IMR-90 (cell line): Measurements from ENCODE around the gene SLC39A11. TPM values are rescaled to one million over a fixed set of nuclear protein-coding genes. Genes with fewer than 3 reads are reported as not detected.

Source experiments
- ATAC-seq: fragments of 200-7000 bp; cut with Tn5 transposase; 2 replicates; pipeline ENCODE4 v1.9.1; 2020; ENCODE audit warnings: low read depth, mild to moderate bottlenecking, moderate library complexity
- BruUV-seq: library from RNA; stranded (reverse); fragments of 400-500 nt; replicated peaks from 2 replicates; lab custom pipeline; 2021; lab: Mats Ljungman, UMichigan
- CTCF ChIA-PET: fragments of 300-600 bp; formaldehyde crosslinking; extraction: SDS; loops from one replicate; lab custom pipeline; 2021; ENCODE audit warnings: antibody characterized with exemption; lab: Yijun Ruan, JAX
- POLR2A ChIA-PET: fragments of 300-600 bp; sonication (Branson Sonifier 250); formaldehyde crosslinking; loops from one replicate; lab custom pipeline; 2022; ENCODE audit warnings: antibody characterized with exemption; ENCODE audit not compliant: unreplicated experiment; lab: Charles Lee
- DNase-seq: peaks from one replicate; pipeline ENCODE4 v3.0.0; 2013
- H2AFZ ChIP-seq: replicated peaks from 2 replicates; pipeline ENCODE3; 2013; ENCODE audit warnings: low read length, mild to moderate bottlenecking; ENCODE audit not compliant: poor library complexity
- H2AK5ac ChIP-seq: 2 replicates; pipeline ENCODE4 v1.6.1; 2013; ENCODE audit warnings: low read depth, low read length, inconsistent platforms
- H2AK9ac ChIP-seq: replicated peaks from 2 replicates; pipeline ENCODE3; 2013; ENCODE audit warnings: mild to moderate bottlenecking, low read depth, low read length, moderate library complexity; ENCODE audit not compliant: poor library complexity
- H2BK120ac ChIP-seq: 2 replicates; pipeline ENCODE4 v1.6.1; 2013; ENCODE audit warnings: low read depth, low read length, inconsistent platforms
- H2BK15ac ChIP-seq: 3 replicates; pipeline ENCODE4 v1.6.1; 2013; ENCODE audit warnings: low read depth, low read length, inconsistent platforms
- H2BK20ac ChIP-seq: 2 replicates; pipeline ENCODE4 v1.6.1; 2013; ENCODE audit warnings: low read depth, mild to moderate bottlenecking, inconsistent platforms, low read length, moderate library complexity
- H2BK5ac ChIP-seq: 2 replicates; pipeline ENCODE4 v1.6.1; 2013; ENCODE audit warnings: mild to moderate bottlenecking, low read depth, low read length, inconsistent platforms; ENCODE audit not compliant: poor library complexity, severe bottlenecking
- H3K14ac ChIP-seq: replicated peaks from 2 replicates; pipeline ENCODE4 v1.6.1; 2013; ENCODE audit warnings: low read depth, low read length, inconsistent platforms
- H3K18ac ChIP-seq: 2 replicates; pipeline ENCODE4 v1.6.1; 2013; ENCODE audit warnings: low read depth, low read length, control low read depth
- H3K23ac ChIP-seq: 2 replicates; pipeline ENCODE4 v1.6.1; 2013; ENCODE audit warnings: low read depth, low read length, inconsistent platforms
- H3K27ac ChIP-seq: 2 replicates; pipeline ENCODE4 v1.5.1; 2013; ENCODE audit warnings: mild to moderate bottlenecking, control low read depth, low read length; ENCODE audit not compliant: insufficient read depth
- H3K27me3 ChIP-seq: 2 replicates; pipeline ENCODE4 v1.6.1; 2013; ENCODE audit warnings: low read length; ENCODE audit not compliant: control insufficient read depth, insufficient read depth
- H3K36me3 ChIP-seq: 2 replicates; pipeline ENCODE4 v1.6.1; 2013; ENCODE audit warnings: low read length, mixed read lengths; ENCODE audit not compliant: control insufficient read depth, insufficient read depth
- H3K4ac ChIP-seq: 2 replicates; pipeline ENCODE4 v1.6.1; 2013; ENCODE audit warnings: low read depth, low read length, inconsistent platforms
- H3K4me1 ChIP-seq: 2 replicates; pipeline ENCODE4 v1.6.1; 2013; ENCODE audit warnings: low read length, mixed read lengths; ENCODE audit not compliant: control insufficient read depth, insufficient read depth
- H3K4me2 ChIP-seq: 2 replicates; pipeline ENCODE4 v1.6.1; 2013; ENCODE audit warnings: low read depth, mild to moderate bottlenecking, control low read depth, low read length, moderate library complexity
- H3K4me3 ChIP-seq: 2 replicates; pipeline ENCODE4 v1.5.1; 2013; ENCODE audit warnings: low read depth, mild to moderate bottlenecking, control low read depth, low read length, moderate library complexity; ENCODE audit not compliant: insufficient read depth
- H3K56ac ChIP-seq: 2 replicates; pipeline ENCODE4 v1.6.1; 2013; ENCODE audit warnings: low read length, inconsistent platforms; ENCODE audit not compliant: insufficient read depth; ENCODE audit errors: extremely low read depth
- H3K79me1 ChIP-seq, 2 experiments: 2 replicates each; pipeline ENCODE4 v1.6.1; 2013; ENCODE audit warnings: low read length in 2 of 2, inconsistent platforms in 1 of 2, low read depth in 1 of 2
- H3K9ac ChIP-seq: 2 replicates; pipeline ENCODE4 v1.6.1; 2013; ENCODE audit warnings: low read depth, low read length, control low read depth
- H3K9me1 ChIP-seq: 2 replicates; pipeline ENCODE4 v1.6.1; 2013; ENCODE audit warnings: low read length, inconsistent platforms; ENCODE audit not compliant: insufficient read depth
- H3K9me3 ChIP-seq: 2 replicates; pipeline ENCODE4 v1.6.1; 2013; ENCODE audit warnings: low read length; ENCODE audit not compliant: control insufficient read depth, insufficient read depth
- H4K20me1 ChIP-seq: 2 replicates; pipeline ENCODE4 v1.6.1; 2013; ENCODE audit warnings: low read length, inconsistent platforms; ENCODE audit not compliant: insufficient read depth
- H4K5ac ChIP-seq: 2 replicates; pipeline ENCODE4 v1.6.1; 2013; ENCODE audit warnings: mild to moderate bottlenecking, low read depth, low read length, control low read depth
- H4K8ac ChIP-seq, 2 experiments: 2 replicates each; pipeline ENCODE4 v1.6.1; 2013; ENCODE audit warnings: low read depth in 2 of 2, low read length in 2 of 2, control low read depth in 1 of 2, inconsistent platforms in 1 of 2
- H4K91ac ChIP-seq: 2 replicates; pipeline ENCODE4 v1.6.1; 2013; ENCODE audit warnings: low read depth, low read length, inconsistent platforms; ENCODE audit not compliant: insufficient read depth
- CEBPB ChIP-seq: IDR thresholded peaks from 2 replicates; pipeline ENCODE4 v1.6.1; 2012; ENCODE audit warnings: low read depth, low read length, improper control_type of control experiment
- MAFK ChIP-seq: IDR thresholded peaks from 2 replicates; pipeline ENCODE4 v1.6.1; 2012; ENCODE audit warnings: low read depth, low read length, improper control_type of control experiment
- MAZ ChIP-seq: IDR thresholded peaks from 2 replicates; pipeline ENCODE4 v1.6.1; 2012; ENCODE audit warnings: low read depth, mild to moderate bottlenecking, low read length, improper control_type of control experiment, moderate library complexity, borderline replicate concordance
- MXI1 ChIP-seq: IDR thresholded peaks from 2 replicates; pipeline ENCODE4 v1.6.1; 2012; ENCODE audit warnings: low read depth, mild to moderate bottlenecking, low read length, moderate library complexity, borderline replicate concordance
- NFE2L2 ChIP-seq: fragments of 150-350 bp; IDR thresholded peaks from 2 replicates; pipeline ENCODE4 v1.6.1; 2016; ENCODE audit warnings: low read depth, mild to moderate bottlenecking, low read length
- RCOR1 ChIP-seq: IDR thresholded peaks from 2 replicates; pipeline ENCODE4 v1.6.1; 2012; ENCODE audit warnings: mild to moderate bottlenecking, low read length, improper control_type of control experiment; ENCODE audit not compliant: insufficient replicate concordance
- RFX5 ChIP-seq: IDR thresholded peaks from 2 replicates; pipeline ENCODE4 v1.8.0; 2012; ENCODE audit warnings: low read depth, mild to moderate bottlenecking, low read length, moderate library complexity
- SMC3 ChIP-seq: fragments of 150-350 bp; IDR thresholded peaks from 2 replicates; pipeline ENCODE4 v1.6.1; 2016; ENCODE audit warnings: low read depth, mild to moderate bottlenecking, antibody characterized with exemption, low read length, moderate library complexity
- WGBS, 2 experiments: methylation state at CpG; one replicate each; pipeline versions ENCODE4 v1.1.5 to v1.1.7; 2013; ENCODE audit warnings: missing lambda C conversion rate in 2 of 2; ENCODE audit not compliant: insufficient read length in 1 of 2; ENCODE audit errors: extremely low coverage in 2 of 2; 5-methylcytosine and 5-hydroxymethylcytosine counted together
- dilution Hi-C: fragments of 300-500 bp; cut with HindIII; formaldehyde crosslinking; loops from one replicate; pipeline ENCODE4 v1.14.3; 2018; ENCODE audit warnings: low sequenced_read_pairs; ENCODE audit not compliant: unreplicated experiment
- in situ Hi-C: fragments of 300-500 bp; cut with MboI; formaldehyde crosslinking; loops from 3 replicates; pipeline ENCODE4 v1.14.3; 2019; ENCODE audit warnings: low sequenced_read_pairs, inconsistent platforms, mixed read lengths
- intact Hi-C: fragments of 100-400 bp; cut with micrococcal nuclease; formaldehyde crosslinking; loops from 2 replicates; pipeline ENCODE4 v1.10.0; 2022
- polyA plus RNA-seq, 3 experiments: library from polyadenylated mRNA; depleted of rRNA; stranded (reverse); fragments of >200 nt; gene quantifications; 2 replicates each; pipeline ENCODE4 v1.2.3, GENCODE V29; 2012; ENCODE audit warnings: low replicate concordance in 1 of 3
- total RNA-seq: library from RNA; depleted of rRNA; stranded (reverse); fragments of >200 nt; gene quantifications from 2 replicates; pipeline ENCODE4 v1.2.3, GENCODE V29; 2012
- TF ChIP-seq, protein P1 (sequence below): fragments of 150-350 bp; IDR thresholded peaks from 2 replicates; pipeline ENCODE4 v1.6.1; 2017; ENCODE audit warnings: mild to moderate bottlenecking, antibody characterized with exemption, low read length, low read depth
- TF ChIP-seq, protein P2 (sequence below): conservative IDR thresholded peaks from 2 replicates; pipeline ENCODE4 v1.5.1; 2012; ENCODE audit warnings: mild to moderate bottlenecking, low read depth, low read length, improper control_type of control experiment

Gene SLC39A11
- total and polyA plus RNA-seq, 2 of the 4 experiments (the other 2 are of a cell fraction), result 8.8 to 14.3 TPM

DNA sequence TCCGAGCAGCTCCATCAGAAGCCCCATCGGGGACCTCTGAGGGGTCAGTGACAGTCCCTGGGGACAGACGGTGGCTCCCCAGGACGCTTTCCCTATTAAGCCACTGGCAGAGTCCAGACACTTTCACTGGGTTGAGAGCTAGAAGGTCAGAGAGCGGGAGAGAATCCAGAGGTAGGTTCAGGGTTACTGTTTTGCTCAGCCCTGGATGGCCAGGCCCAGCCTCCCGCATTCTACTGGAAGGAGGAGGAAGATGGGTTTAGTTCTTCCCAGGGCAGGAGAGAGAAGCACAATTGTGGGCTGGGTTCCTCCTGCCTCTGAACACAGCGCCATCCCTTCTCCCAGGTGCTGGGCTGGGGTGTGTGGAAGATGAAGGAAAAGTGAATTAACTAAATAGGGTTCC lies 452.8 kb downstream of the SLC39A11 start:
- no peak overlapping the region for H4K5ac ChIP-seq
- intact Hi-C loops, result no loop called here
- no peak overlapping the region for H2AFZ ChIP-seq
- H3K23ac ChIP-seq, result no peak overlapping the region
- H2AK5ac ChIP-seq, result no peak overlapping the region
- no peak overlapping the region for H3K27ac ChIP-seq
- no peak for DNase-seq
- ATAC-seq, result no peak
- dilution Hi-C loops, result no loop called here
- no peak overlapping the region for H2AK9ac ChIP-seq
- no peaks in the 10 kb centered on the region for H3K4me1 ChIP-seq
- no peak for TF ChIP-seq RCOR1
- TF ChIP-seq, protein P1, sequence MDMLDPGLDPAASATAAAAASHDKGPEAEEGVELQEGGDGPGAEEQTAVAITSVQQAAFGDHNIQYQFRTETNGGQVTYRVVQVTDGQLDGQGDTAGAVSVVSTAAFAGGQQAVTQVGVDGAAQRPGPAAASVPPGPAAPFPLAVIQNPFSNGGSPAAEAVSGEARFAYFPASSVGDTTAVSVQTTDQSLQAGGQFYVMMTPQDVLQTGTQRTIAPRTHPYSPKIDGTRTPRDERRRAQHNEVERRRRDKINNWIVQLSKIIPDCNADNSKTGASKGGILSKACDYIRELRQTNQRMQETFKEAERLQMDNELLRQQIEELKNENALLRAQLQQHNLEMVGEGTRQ, result no peak
- no peak for TF ChIP-seq MAZ
- no peak for TF ChIP-seq CEBPB
- no peak for TF ChIP-seq SMC3
- no peak for TF ChIP-seq RFX5
- TF ChIP-seq, protein P2, sequence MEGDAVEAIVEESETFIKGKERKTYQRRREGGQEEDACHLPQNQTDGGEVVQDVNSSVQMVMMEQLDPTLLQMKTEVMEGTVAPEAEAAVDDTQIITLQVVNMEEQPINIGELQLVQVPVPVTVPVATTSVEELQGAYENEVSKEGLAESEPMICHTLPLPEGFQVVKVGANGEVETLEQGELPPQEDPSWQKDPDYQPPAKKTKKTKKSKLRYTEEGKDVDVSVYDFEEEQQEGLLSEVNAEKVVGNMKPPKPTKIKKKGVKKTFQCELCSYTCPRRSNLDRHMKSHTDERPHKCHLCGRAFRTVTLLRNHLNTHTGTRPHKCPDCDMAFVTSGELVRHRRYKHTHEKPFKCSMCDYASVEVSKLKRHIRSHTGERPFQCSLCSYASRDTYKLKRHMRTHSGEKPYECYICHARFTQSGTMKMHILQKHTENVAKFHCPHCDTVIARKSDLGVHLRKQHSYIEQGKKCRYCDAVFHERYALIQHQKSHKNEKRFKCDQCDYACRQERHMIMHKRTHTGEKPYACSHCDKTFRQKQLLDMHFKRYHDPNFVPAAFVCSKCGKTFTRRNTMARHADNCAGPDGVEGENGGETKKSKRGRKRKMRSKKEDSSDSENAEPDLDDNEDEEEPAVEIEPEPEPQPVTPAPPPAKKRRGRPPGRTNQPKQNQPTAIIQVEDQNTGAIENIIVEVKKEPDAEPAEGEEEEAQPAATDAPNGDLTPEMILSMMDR, result no peak
- TF ChIP-seq MXI1, result no peak
- no peak for TF ChIP-seq NFE2L2
- TF ChIP-seq MAFK, result no peak
- BruUV-seq, result no TSS peak
- no peak overlapping the region for H4K8ac ChIP-seq
- no peaks in the 10 kb centered on the region for H3K36me3 ChIP-seq
- no peak overlapping the region for H2BK20ac ChIP-seq
- CTCF ChIA-PET, result no interaction called here
- no peak overlapping the region for H2BK5ac ChIP-seq
- no peak overlapping the region for H3K18ac ChIP-seq
- H2BK120ac ChIP-seq, result no peak overlapping the region
- no peak overlapping the region for H3K4me2 ChIP-seq
- H4K20me1 ChIP-seq, result no peaks in the 10 kb centered on the region
- H3K4me3 ChIP-seq, result no peak overlapping the region
- WGBS, 2 experiments, result 94% methylated on average over 2 of the region's 7 CpGs; no CpG with 5 or more reads in 1 of the 2 experiments
- H2BK15ac ChIP-seq, result no peak overlapping the region
- in situ Hi-C loops, result no loop called here
- no peak overlapping the region for H3K4ac ChIP-seq
- no peak overlapping the region for H4K91ac ChIP-seq
- no peaks in the 10 kb centered on the region for H3K9me3 ChIP-seq
- H3K27me3 ChIP-seq, result peaks cover 3% of the 10 kb centered on the region; the same call in 1 of the 2 replicates
- H3K9me1 ChIP-seq, result no peaks in the 10 kb centered on the region
- no peaks in the 10 kb centered on the region for H3K79me1 ChIP-seq
- no peak overlapping the region for H3K14ac ChIP-seq
- no peak overlapping the region for H3K9ac ChIP-seq
- POLR2A ChIA-PET, result no interaction called here
- H3K56ac ChIP-seq, result no peak overlapping the region
